Kidney (tissue), 14 donors: ENCODE measurements around the gene ADAMTS17. TPM values are rescaled to one million over a fixed set of nuclear protein-coding genes. Genes with fewer than 3 reads are reported as not detected.

Experiments
- DNase-seq, 5 donors: peaks; one replicate each; pipeline ENCODE4 v3.0.0-alpha.2; 2013 to 2020
- FAIRE-seq: peaks from 2 replicates; lab custom pipeline; 2012; peaks lifted over from hg19 to GRCh38; lab: Jason Lieb, UNC
- H3K27ac ChIP-seq, 2 donors: one replicate each; pipeline ENCODE4 v1.7.0; 2013; ENCODE audit warnings: low read depth in 2 of 2, low read length in 2 of 2, inconsistent platforms in 1 of 2
- H3K27me3 ChIP-seq: one replicate; pipeline ENCODE4 v1.7.1; 2013; ENCODE audit warnings: low read length, inconsistent platforms; ENCODE audit not compliant: control insufficient read depth, insufficient read depth
- H3K36me3 ChIP-seq, 3 donors: one replicate each; pipeline versions ENCODE4 v1.7.0 to v1.7.1; 2013; ENCODE audit warnings: low read length in 3 of 3, control low read depth in 1 of 3, inconsistent platforms in 1 of 3; ENCODE audit not compliant: insufficient read depth in 3 of 3, control insufficient read depth in 2 of 3
- H3K4me1 ChIP-seq, 3 donors: one replicate each; pipeline versions ENCODE4 v1.7.0 to v1.7.1; 2013; ENCODE audit warnings: low read length in 3 of 3, inconsistent platforms in 1 of 3, low read depth in 1 of 3; ENCODE audit not compliant: control insufficient read depth in 2 of 3, insufficient read depth in 2 of 3
- H3K4me3 ChIP-seq, 3 donors: one replicate each; pipeline versions ENCODE4 v1.7.0 to v1.8.1; 2013; ENCODE audit warnings: low read length in 3 of 3, control low read depth in 1 of 3, inconsistent platforms in 1 of 3
- H3K9ac ChIP-seq, 3 donors: one replicate each; pipeline versions ENCODE4 v1.7.0 to v1.7.1; 2013; ENCODE audit warnings: low read length in 3 of 3, control low read depth in 1 of 3, inconsistent platforms in 1 of 3
- H3K9me3 ChIP-seq, 3 donors: one replicate each; pipeline versions ENCODE4 v1.7.0 to v1.7.1; 2013; ENCODE audit warnings: low read length in 3 of 3, control low read depth in 1 of 3, inconsistent platforms in 1 of 3; ENCODE audit not compliant: control insufficient read depth in 2 of 3, insufficient read depth in 1 of 3
- intact Hi-C: fragments of 100-400 bp; cut with DNase I; formaldehyde crosslinking; loops from one replicate; pipeline ENCODE4 v1.11.1; 2022
- polyA plus RNA-seq: library from polyadenylated mRNA; stranded (reverse); fragments of 350-450 nt; fragmentation: Illumina TruSeq; extraction: RNeasy Lipid Tissue Mini Kit (QIAGEN cat#74804); gene quantifications from one replicate; pipeline ENCODE4 v1.2.3, GENCODE V29; 2014; ENCODE audit warnings: low read depth, low replicate concordance; ENCODE audit not compliant: insufficient read depth
- total RNA-seq: library from RNA; stranded (reverse); fragmentation: NEBNext Ultra II Directional; extraction: Animal tissue kit (Norgen Biotek cat#: 25700); gene quantifications from one replicate; pipeline ENCODE4 v1.2.1, GENCODE V29; 2021
- TF ChIP-seq, protein P1 (sequence below): IDR thresholded peaks from 3 replicates; pipeline ENCODE4 v1.5.1; 2012; ENCODE audit warnings: mild to moderate bottlenecking, moderate library complexity, borderline replicate concordance; ENCODE audit not compliant: insufficient read depth; ENCODE audit errors: extremely low read depth
- donor health status: control.
- donor health status: control.
- donor health status: control.
- donor health status: control.
- donor health status: control.
- donor health status: DM: yes; HTN: yes; CAD: no.
- donor health status: Normal renal cell carcinoma (clear cell type).

ADAMTS17 gene
- total and polyA plus RNA-seq, 2 donors from 2014 or later = 1.7 to 2.2 TPM

DNA sequence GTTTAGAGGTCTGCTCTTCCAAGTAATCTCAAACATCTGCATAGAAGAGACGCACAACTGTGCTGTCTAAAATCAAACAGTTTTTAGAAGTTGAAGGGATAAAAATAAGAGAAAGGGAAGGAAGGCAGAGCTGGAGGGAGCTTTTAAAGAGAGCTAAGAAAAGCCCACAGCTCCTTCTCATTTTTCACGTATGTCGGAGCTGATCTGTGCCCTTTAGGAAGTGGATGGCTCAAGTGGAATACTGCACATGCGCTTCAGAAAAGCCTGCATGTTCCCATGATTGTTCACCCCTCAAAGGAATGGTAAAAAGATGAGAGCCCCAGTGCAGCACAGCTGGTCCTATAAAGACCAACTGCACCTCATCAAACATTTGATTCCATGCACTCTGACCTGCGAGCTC is 207.2 kb downstream of the ADAMTS17 start:
- H3K9me3 ChIP-seq = no peaks in the 10 kb centered on the region
- TF ChIP-seq, protein P1, sequence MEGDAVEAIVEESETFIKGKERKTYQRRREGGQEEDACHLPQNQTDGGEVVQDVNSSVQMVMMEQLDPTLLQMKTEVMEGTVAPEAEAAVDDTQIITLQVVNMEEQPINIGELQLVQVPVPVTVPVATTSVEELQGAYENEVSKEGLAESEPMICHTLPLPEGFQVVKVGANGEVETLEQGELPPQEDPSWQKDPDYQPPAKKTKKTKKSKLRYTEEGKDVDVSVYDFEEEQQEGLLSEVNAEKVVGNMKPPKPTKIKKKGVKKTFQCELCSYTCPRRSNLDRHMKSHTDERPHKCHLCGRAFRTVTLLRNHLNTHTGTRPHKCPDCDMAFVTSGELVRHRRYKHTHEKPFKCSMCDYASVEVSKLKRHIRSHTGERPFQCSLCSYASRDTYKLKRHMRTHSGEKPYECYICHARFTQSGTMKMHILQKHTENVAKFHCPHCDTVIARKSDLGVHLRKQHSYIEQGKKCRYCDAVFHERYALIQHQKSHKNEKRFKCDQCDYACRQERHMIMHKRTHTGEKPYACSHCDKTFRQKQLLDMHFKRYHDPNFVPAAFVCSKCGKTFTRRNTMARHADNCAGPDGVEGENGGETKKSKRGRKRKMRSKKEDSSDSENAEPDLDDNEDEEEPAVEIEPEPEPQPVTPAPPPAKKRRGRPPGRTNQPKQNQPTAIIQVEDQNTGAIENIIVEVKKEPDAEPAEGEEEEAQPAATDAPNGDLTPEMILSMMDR = no peak
- no peak overlapping the region for H3K9ac ChIP-seq
- intact Hi-C loops = no loop called here
- H3K36me3 ChIP-seq = no peaks in the 10 kb centered on the region
- DNase-seq = peak in 2 of 5 donors; percentile 22 to 56
- no peaks in the 10 kb centered on the region for H3K27me3 ChIP-seq
- H3K4me3 ChIP-seq = no peak overlapping the region
- no peak for FAIRE-seq
- H3K4me1 ChIP-seq = no peaks in the 10 kb centered on the region
- no peak overlapping the region for H3K27ac ChIP-seq

DNA sequence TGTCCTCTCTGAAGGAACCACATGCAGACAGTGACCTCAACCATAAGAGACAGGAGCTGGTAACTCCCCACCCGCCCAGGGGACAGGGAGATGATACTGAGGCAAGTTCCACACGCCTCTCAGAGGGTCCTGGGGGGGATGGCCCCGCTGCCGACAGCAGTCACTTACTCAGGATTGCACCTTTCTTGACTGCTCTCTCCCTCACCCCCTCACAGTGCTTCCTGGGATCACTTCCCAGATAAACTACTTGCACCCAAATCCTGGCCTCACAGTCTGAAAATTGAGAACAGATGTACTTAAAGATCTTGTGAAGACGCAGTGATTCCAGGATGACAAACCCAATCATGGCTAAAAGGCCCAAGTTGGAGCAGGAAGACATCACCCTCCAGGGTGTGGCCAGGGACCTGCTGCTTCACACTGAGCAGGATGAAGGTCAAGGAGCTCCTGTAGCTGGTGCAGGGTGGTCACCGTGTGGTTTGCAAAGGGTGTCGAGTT is 207.6 kb downstream of the ADAMTS17 start:
- no peak overlapping the region for H3K9ac ChIP-seq
- no peak for DNase-seq
- no peaks in the 10 kb centered on the region for H3K9me3 ChIP-seq
- no peak overlapping the region for H3K4me3 ChIP-seq
- TF ChIP-seq, protein P1 = no peak
- intact Hi-C loops = no loop called here
- no peaks in the 10 kb centered on the region for H3K36me3 ChIP-seq
- no peak overlapping the region for H3K27ac ChIP-seq
- H3K4me1 ChIP-seq = no peaks in the 10 kb centered on the region
- FAIRE-seq = no peak
- H3K27me3 ChIP-seq = no peaks in the 10 kb centered on the region

DNA sequence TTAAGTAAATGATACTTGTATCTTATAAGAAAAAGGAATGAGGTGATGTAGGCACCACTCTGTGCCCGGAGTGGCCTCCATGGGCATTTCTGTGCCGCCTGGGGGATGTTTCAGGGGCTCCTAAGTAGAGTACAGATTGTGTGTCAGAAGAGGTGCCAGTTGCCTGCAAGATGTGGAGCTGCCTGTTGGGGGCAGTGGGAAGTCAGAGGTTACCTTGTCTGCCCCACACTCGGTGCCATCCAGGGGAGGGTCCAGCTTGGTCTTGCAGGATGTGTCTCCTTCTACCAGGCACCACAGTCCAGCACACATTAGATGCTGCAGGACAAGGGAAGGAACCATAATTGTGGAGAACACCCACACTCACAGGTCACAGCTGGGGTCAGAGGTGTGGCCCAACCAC is 208.8 kb downstream of the ADAMTS17 start:
- Histone ChIP-seq H3K27ac (no peak overlapping the region), H3K9me3 (no peaks in the 10 kb centered on the region), H3K4me1 (no peaks in the 10 kb centered on the region), H3K9ac (no peak overlapping the region), H3K36me3 (no peaks in the 10 kb centered on the region), H3K27me3 (no peaks in the 10 kb centered on the region), H3K4me3 (no peak overlapping the region)
- DNase-seq = no peak
- TF ChIP-seq, protein P1 = no peak
- no peak for FAIRE-seq
- intact Hi-C loops = no loop called here

DNA sequence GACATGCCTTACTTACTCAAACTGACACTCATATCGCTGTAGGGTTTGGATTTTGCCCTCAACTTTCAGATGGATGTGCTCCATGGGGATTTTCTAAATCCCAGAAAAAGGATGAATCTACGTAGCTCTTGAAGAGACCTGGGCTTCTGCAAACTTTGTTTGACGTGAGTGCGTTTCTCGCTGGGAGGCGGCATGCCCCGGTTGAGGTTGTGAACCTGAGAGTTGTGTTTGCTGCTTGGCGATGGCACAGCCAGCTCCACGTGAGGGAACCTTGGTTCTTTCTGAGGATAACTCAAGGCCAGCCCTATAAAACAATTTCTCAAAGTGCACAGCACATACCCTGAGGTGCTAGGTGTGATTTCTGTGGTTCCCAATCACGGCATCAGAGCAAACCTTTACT is 209.5 kb downstream of the ADAMTS17 start:
- TF ChIP-seq, protein P1 = no peak
- no peaks in the 10 kb centered on the region for H3K36me3 ChIP-seq
- no peaks in the 10 kb centered on the region for H3K4me1 ChIP-seq
- no peak overlapping the region for H3K27ac ChIP-seq
- no peak overlapping the region for H3K9ac ChIP-seq
- FAIRE-seq (no peak), DNase-seq (no peak)
- H3K9me3 ChIP-seq = no peaks in the 10 kb centered on the region
- no peak overlapping the region for H3K4me3 ChIP-seq
- H3K27me3 ChIP-seq = no peaks in the 10 kb centered on the region
- intact Hi-C loops = no loop called here
